Stimulated activated CD4-positive, alpha-beta T cell treated with anti-CD3 and anti-CD28 coated beads, Interleukin-12 subunit alpha, Interleukin-12 subunit beta, amount 100 ng/mL, for 48 hours (primary cell): ENCODE measurements around the gene WDR88.
"Not testable (repeated sequence)": the region's sequence is repeated elsewhere in the genome, so short reads cannot be mapped to it uniquely, and the experiment has no call there.

ENCODE experiments used
- DNase-seq, 3 donors: peaks; one replicate each; pipeline ENCODE4 v3.0.0-alpha.2; 2020; ENCODE audit warnings: low read depth in 2 of 3, low spot score in 1 of 3

The WDR88 gene

GRCh38 chr19:33126712-33127111, 5.2 kb upstream of the WDR88 start:
- DNase-seq, result not testable (repeated sequence)

- DNase-seq, result no peak
These were observed 2.0 kb upstream of the WDR88 start for GRCh38 chr19:33129901-33130300.

- no peak for DNase-seq
These were observed 1.5 kb upstream of the WDR88 start for GRCh38 chr19:33130433-33130832.

GRCh38 chr19:33132425-33132824, 511 bp downstream of the WDR88 start:
- DNase-seq, result no peak

GRCh38 chr19:33133438-33134031, 1.6 kb downstream of the WDR88 start:
- DNase-seq, result no peak

GRCh38 chr19:33134571-33135041, 2.7 kb downstream of the WDR88 start:
- peak; percentile 48 to 70 (median 57) for DNase-seq

GRCh38 chr19:33139165-33139564, 7.3 kb downstream of the WDR88 start:
- DNase-seq, result no peak

- DNase-seq, result peak; percentile 34 to 76 (median 46)
These were observed 12.0 kb downstream of the WDR88 start for GRCh38 chr19:33143897-33144405.

GRCh38 chr19:33146209-33146608, 14.3 kb downstream of the WDR88 start:
- DNase-seq, result no peak

- DNase-seq, result no peak
These were observed 15.6 kb downstream of the WDR88 start for GRCh38 chr19:33147538-33147937.

GRCh38 chr19:33150852-33151518, 19.1 kb downstream of the WDR88 start:
- DNase-seq, result no peak

GRCh38 chr19:33152176-33152575, 20.3 kb downstream of the WDR88 start:
- DNase-seq, result no peak

GRCh38 chr19:33152625-33153024, 20.7 kb downstream of the WDR88 start:
- not testable (repeated sequence) for DNase-seq

- not testable (repeated sequence) for DNase-seq
These were observed 22.4 kb downstream of the WDR88 start for GRCh38 chr19:33154313-33154712.

GRCh38 chr19:33156334-33156733, 24.4 kb downstream of the WDR88 start:
- DNase-seq, result no peak

- DNase-seq, result no peak
These were observed 26.0 kb downstream of the WDR88 start for GRCh38 chr19:33157906-33158305.

GRCh38 chr19:33158365-33158764, 26.5 kb downstream of the WDR88 start:
- no peak for DNase-seq

GRCh38 chr19:33159149-33159548, 27.2 kb downstream of the WDR88 start:
- DNase-seq, result no peak

GRCh38 chr19:33159893-33160292, 28.0 kb downstream of the WDR88 start:
- DNase-seq, result no peak

GRCh38 chr19:33161201-33161600, 29.3 kb downstream of the WDR88 start:
- DNase-seq, result no peak

- no peak for DNase-seq
These were observed 31.6 kb downstream of the WDR88 start for GRCh38 chr19:33163481-33163880.

GRCh38 chr19:33166037-33166436, 34.1 kb downstream of the WDR88 start:
- DNase-seq, result not testable (repeated sequence)

- no peak for DNase-seq
These were observed 35.5 kb downstream of the WDR88 start for GRCh38 chr19:33167438-33167837.
